ENCODE data around the gene NAT16.
A peak's percentile ranks its signal among the peaks of the same experiment; 100 is the strongest.
"Not testable (repeated sequence)": the region's sequence is repeated elsewhere in the genome, so short reads cannot be mapped to it uniquely, and the experiment has no call there.

NAT16 gene

DNA sequence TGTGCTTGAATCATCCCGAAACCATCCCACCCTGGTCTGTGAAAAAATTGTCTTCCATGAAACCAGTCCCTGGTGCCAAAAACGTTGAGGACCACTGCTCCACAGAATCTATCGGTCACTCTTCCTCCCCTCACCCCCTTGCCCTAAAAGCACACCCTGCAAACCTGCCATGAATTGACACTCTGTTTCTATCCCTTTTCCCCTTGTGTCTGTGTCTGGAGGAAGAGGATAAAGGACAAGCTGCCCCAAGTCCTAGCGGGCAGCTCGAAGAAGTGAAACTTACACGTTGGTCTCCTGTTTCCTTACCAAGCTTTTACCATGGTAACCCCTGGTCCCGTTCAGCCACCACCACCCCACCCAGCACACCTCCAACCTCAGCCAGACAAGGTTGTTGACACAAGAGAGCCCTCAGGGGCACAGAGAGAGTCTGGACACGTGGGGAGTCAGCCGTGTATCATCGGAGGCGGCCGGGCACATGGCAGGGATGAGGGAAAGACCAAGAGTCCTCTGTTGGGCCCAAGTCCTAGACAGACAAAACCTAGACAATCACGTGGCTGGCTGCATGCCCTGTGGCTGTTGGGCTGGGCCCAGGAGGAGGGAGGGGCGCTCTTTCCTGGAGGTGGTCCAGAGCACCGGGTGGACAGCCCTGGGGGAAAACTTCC lies 54.0 kb downstream of the NAT16 start:
- peak; percentile 72 for DNase-seq

GRCh38 chr7:101124376-101125056 lies 55.6 kb downstream of the NAT16 start:
- peak; percentile 46 for DNase-seq

GRCh38 chr7:101123703-101124068 lies 56.4 kb downstream of the NAT16 start:
- no peak for DNase-seq

DNA sequence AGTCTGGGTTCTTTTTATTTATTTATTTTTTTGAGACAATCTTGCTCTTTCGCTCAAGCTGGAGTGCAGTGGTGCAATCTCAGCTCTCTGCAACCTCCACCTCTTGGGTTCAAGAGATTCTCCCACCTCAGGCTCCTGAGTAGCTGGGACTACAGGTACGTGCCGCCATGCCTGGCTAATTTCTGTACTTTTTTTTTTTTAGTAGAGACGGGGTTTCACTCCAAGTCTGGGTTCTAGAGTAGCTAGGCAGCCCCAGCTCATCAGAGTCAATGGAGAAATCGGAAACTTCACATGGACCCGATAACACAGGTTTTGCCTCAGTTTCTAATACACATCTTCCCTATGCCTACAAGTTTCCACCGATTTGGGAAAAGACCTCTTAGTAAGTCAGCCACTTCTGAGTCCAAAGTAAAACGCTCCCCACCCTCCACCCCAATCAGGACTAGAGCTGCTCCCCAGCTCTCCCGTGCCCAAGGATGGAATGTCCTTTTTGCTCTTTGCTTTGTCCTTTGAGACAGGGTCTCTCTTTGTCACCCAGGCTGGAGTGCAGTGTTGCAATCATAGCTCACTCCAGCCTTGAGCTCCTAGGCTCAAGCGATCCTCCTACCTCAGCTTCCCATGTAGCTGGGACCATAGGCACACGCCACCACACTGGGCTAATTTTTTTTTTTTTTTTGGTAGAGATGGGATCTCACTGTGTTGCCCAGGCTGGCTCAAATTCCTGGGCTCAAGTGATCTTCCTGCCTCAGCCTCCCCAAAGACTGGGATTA lies 57.0 kb downstream of the NAT16 start:
- DNase-seq, result no peak

GRCh38 chr7:101121991-101122932 lies 57.8 kb downstream of the NAT16 start:
- no peak for DNase-seq

DNA sequence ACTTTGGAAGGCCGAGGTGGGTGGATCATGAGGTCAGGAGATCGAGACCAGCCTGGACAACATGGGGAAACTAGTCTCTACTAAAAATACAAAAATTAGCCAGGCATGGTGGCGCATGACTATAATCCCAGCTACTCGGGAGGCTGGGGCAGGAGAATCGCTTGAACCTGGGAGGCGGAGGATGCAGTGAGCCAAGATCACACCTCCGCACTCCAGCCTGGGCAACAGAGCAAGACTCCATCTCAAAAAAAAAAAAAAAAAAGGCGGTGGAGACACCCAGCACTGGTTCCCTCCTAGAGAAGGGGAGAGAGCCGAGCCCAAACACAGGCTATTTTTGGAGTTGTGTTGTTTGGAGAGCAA lies 58.5 kb downstream of the NAT16 start:
- DNase-seq, result not testable (repeated sequence)

All from hematopoietic multipotent progenitor cell treated with erythropoietin and hydrocortisone succinate and interleukin-3 and kit ligand, for 6 days (in vitro differentiated cells).